WTC11 (cell line): ENCODE data around the gene ALG14. TPM values are rescaled to one million over a fixed set of nuclear protein-coding genes. Genes with fewer than 3 reads are reported as not detected.

Source experiments
- ATAC-seq: fragments of 200-7000 bp; cut with Tn5 transposase; 2 replicates; pipeline ENCODE4 v1.10.0; 2021; ENCODE audit warnings: mild to moderate bottlenecking, moderate library complexity
- CTCF ChIA-PET: fragments of 300-600 bp; sonication (Branson Sonifier 250); formaldehyde crosslinking; loops from one replicate; lab custom pipeline; 2021; ENCODE audit warnings: antibody characterized with exemption; lab: Charles Lee
- POLR2A ChIA-PET: fragments of 350-600 bp; sonication (Branson Sonifier 250); formaldehyde crosslinking; loops from one replicate; lab custom pipeline; 2021; ENCODE audit warnings: antibody characterized with exemption; lab: Charles Lee
- DNase-seq: peaks from one replicate; pipeline ENCODE4 v3.0.0; 2021; ENCODE audit warnings: low spot score
- H3K27ac Mint-ChIP-seq: 2 replicates; pipeline ENCODE4 v1.8.0; 2021; ENCODE audit warnings: mixed read lengths
- H3K27me3 Mint-ChIP-seq: 2 replicates; pipeline ENCODE4 v1.8.0; 2021; ENCODE audit warnings: low read depth, mild to moderate bottlenecking, moderate library complexity, mixed read lengths
- H3K36me3 Mint-ChIP-seq: 2 replicates; pipeline ENCODE4 v1.8.0; 2021; ENCODE audit warnings: mixed read lengths
- H3K4me1 Mint-ChIP-seq: 2 replicates; pipeline ENCODE4 v1.8.0; 2022; ENCODE audit warnings: mixed read lengths
- H3K4me3 Mint-ChIP-seq: 2 replicates; pipeline ENCODE4 v1.8.0; 2021; ENCODE audit warnings: mild to moderate bottlenecking, moderate library complexity, mixed read lengths
- H3K9me3 Mint-ChIP-seq: 2 replicates; pipeline ENCODE4 v1.8.0; 2021; ENCODE audit warnings: mixed read lengths
- ATF2 ChIP-seq: sonication (generic); formaldehyde crosslinking; IDR thresholded peaks from 2 replicates; pipeline ENCODE4 v1.8.1; 2022; ENCODE audit warnings: low read depth, missing genetic modification reagents, borderline replicate concordance
- E2F5 ChIP-seq: sonication (generic); formaldehyde crosslinking; IDR thresholded peaks from 2 replicates; pipeline ENCODE4 v1.8.1; 2022; ENCODE audit warnings: mild to moderate bottlenecking, moderate library complexity, missing genetic modification reagents
- HMGXB4 ChIP-seq: sonication (generic); formaldehyde crosslinking; IDR thresholded peaks from 2 replicates; pipeline ENCODE4 v1.8.1; 2023; ENCODE audit warnings: mild to moderate bottlenecking, moderate library complexity, missing genetic modification reagents
- NR1H2 ChIP-seq: sonication (generic); formaldehyde crosslinking; IDR thresholded peaks from 2 replicates; pipeline ENCODE4 v1.9.0; 2021; ENCODE audit warnings: mild to moderate bottlenecking, moderate library complexity, missing genetic modification reagents
- NR3C1 ChIP-seq: sonication (generic); formaldehyde crosslinking; conservative IDR thresholded peaks from 2 replicates; pipeline ENCODE4 v1.8.1; 2023; ENCODE audit warnings: low read depth, mild to moderate bottlenecking, missing genetic modification reagents
- RELA ChIP-seq: sonication (generic); formaldehyde crosslinking; IDR thresholded peaks from 2 replicates; pipeline ENCODE4 v1.8.1; 2022; ENCODE audit warnings: missing genetic modification reagents, mild to moderate bottlenecking, borderline replicate concordance
- SMAD3 ChIP-seq: sonication (generic); formaldehyde crosslinking; IDR thresholded peaks from 2 replicates; pipeline ENCODE4 v1.8.0; 2022; ENCODE audit warnings: missing genetic modification reagents, mild to moderate bottlenecking, borderline replicate concordance
- TP53 ChIP-seq: sonication (generic); formaldehyde crosslinking; IDR thresholded peaks from 2 replicates; pipeline ENCODE4 v1.8.1; 2023; ENCODE audit warnings: mild to moderate bottlenecking, missing genetic modification reagents
- ZBTB21 ChIP-seq: sonication (generic); formaldehyde crosslinking; IDR thresholded peaks from 2 replicates; pipeline ENCODE4 v1.8.1; 2023; ENCODE audit warnings: mild to moderate bottlenecking, missing genetic modification reagents, borderline replicate concordance
- ZNF121 ChIP-seq: sonication (generic); formaldehyde crosslinking; IDR thresholded peaks from 2 replicates; pipeline ENCODE4 v1.8.0; 2023; ENCODE audit warnings: missing genetic modification reagents
- ZNF219 ChIP-seq: sonication (generic); formaldehyde crosslinking; IDR thresholded peaks from 2 replicates; pipeline ENCODE4 v1.8.0; 2023; ENCODE audit warnings: missing genetic modification reagents, mild to moderate bottlenecking, borderline replicate concordance
- ZNF232 ChIP-seq: sonication (generic); formaldehyde crosslinking; IDR thresholded peaks from 2 replicates; pipeline ENCODE4 v1.8.0; 2022; ENCODE audit warnings: mild to moderate bottlenecking, missing genetic modification reagents
- ZNF263 ChIP-seq: sonication (generic); formaldehyde crosslinking; IDR thresholded peaks from 2 replicates; pipeline ENCODE4 v1.8.1; 2022; ENCODE audit warnings: low read depth, mild to moderate bottlenecking, moderate library complexity, missing genetic modification reagents
- ZNF317 ChIP-seq: sonication (generic); formaldehyde crosslinking; IDR thresholded peaks from 2 replicates; pipeline ENCODE4 v1.8.1; 2023; ENCODE audit warnings: low read depth, mild to moderate bottlenecking, moderate library complexity, missing genetic modification reagents, borderline replicate concordance
- ZNF396 ChIP-seq: fragments of 250-450 bp; sonication (Bioruptor Pico); IDR thresholded peaks from 2 replicates; pipeline ENCODE4 v1.8.0; 2021; ENCODE audit warnings: mild to moderate bottlenecking, moderate library complexity, borderline replicate concordance
- ZNF416 ChIP-seq: fragments of 250-450 bp; sonication (Bioruptor Pico); IDR thresholded peaks from 2 replicates; pipeline ENCODE4 v1.9.0; 2021; ENCODE audit warnings: mild to moderate bottlenecking, inconsistent platforms
- ZNF423 ChIP-seq: fragments of 250-450 bp; sonication (Bioruptor Pico); IDR thresholded peaks from 2 replicates; pipeline ENCODE4 v2.1.2; 2022; ENCODE audit warnings: mild to moderate bottlenecking, moderate library complexity
- ZNF425 ChIP-seq: fragments of 250-450 bp; sonication (Bioruptor Pico); conservative IDR thresholded peaks from 2 replicates; pipeline ENCODE4 v1.9.0; 2021; ENCODE audit warnings: mild to moderate bottlenecking
- ZNF512 ChIP-seq: sonication (generic); formaldehyde crosslinking; IDR thresholded peaks from 2 replicates; pipeline ENCODE4 v1.8.1; 2022; ENCODE audit warnings: missing genetic modification reagents, borderline replicate concordance
- ZSCAN18 ChIP-seq: fragments of 250-450 bp; sonication (Bioruptor Pico); IDR thresholded peaks from 2 replicates; pipeline ENCODE4 v2.1.2; 2022; ENCODE audit warnings: mild to moderate bottlenecking, moderate library complexity
- total RNA-seq: library from RNA; stranded (reverse); gene quantifications from 3 replicates; pipeline ENCODE4 v1.2.3, GENCODE V29; 2021

The ALG14 gene
- total RNA-seq, 1 experiment from 2014 or later, result 2.3 TPM

- Mint-ChIP-seq H3K9me3 (no peaks in the 10 kb centered on the region), H3K4me3 (no peak overlapping the region), H3K27ac (no peak overlapping the region), H3K27me3 (no peaks in the 10 kb centered on the region), H3K36me3 (no peaks in the 10 kb centered on the region), H3K4me1 (no peaks in the 10 kb centered on the region)
- ChIA-PET CTCF (no interaction called here), POLR2A (no interaction called here)
- TF ChIP-seq ZNF121 (CRISPR knock-in tag) (no peak), NR3C1 (CRISPR knock-in tag) (no peak), NR1H2 (CRISPR knock-in tag) (no peak), E2F5 (CRISPR knock-in tag) (no peak), ZNF416 (CRISPR knock-in tag) (no peak), ZSCAN18 (CRISPR knock-in tag) (no peak), ZNF263 (CRISPR knock-in tag) (no peak), SMAD3 (CRISPR knock-in tag) (no peak), ZNF317 (no peak), ZBTB21 (CRISPR knock-in tag) (no peak), ZNF396 (CRISPR knock-in tag) (no peak), ZNF423 (CRISPR knock-in tag) (no peak), TP53 (no peak), ZNF512 (CRISPR knock-in tag) (no peak), HMGXB4 (no peak), ZNF219 (CRISPR knock-in tag) (no peak), ZNF425 (CRISPR knock-in tag) (no peak), RELA (CRISPR knock-in tag) (no peak), ZNF232 (CRISPR knock-in tag) (no peak), ATF2 (CRISPR knock-in tag) (no peak)
- DNase-seq, result no peak
- ATAC-seq, result no peak
These were observed 91.9 kb downstream of the ALG14 start for GRCh38 chr1:94980582-94981574.
